Measurements from ENCODE around the gene UNK.

GRCh38 chr17:75763269-75763607 lies 21.4 kb upstream of the UNK start:
- TF ChIP-seq GATA3 (IDR thresholded peaks at IDR 0.05; ENCODE audit: low read depth, low read length) (no peak), GATA2 (IDR thresholded peaks at IDR 0.05; ENCODE audit: low read depth, low read length) (no peak)

All from SH-SY5Y (cell line).